Measurements from ENCODE around the gene ZPLD1. TPM values are rescaled to one million over a fixed set of nuclear protein-coding genes. Genes with fewer than 3 reads are reported as not detected.
A peak's percentile ranks its signal among the peaks of the same experiment; 100 is the strongest.

ZPLD1 gene
- total RNA-seq, 4 donors from 2014 or later: not detected

- H3K9me3 ChIP-seq: no peaks in the 10 kb centered on the region
- WGBS, 2 donors: 81 to 87% methylated on average over 6 of the region's 6 CpGs
- no peaks in the 10 kb centered on the region for H3K36me3 ChIP-seq
Observed at GRCh38 chr3:102470066-102470465, 35.3 kb downstream of the ZPLD1 start.

GRCh38 chr3:102471001-102471400, 36.2 kb downstream of the ZPLD1 start:
- no peaks in the 10 kb centered on the region for H3K36me3 ChIP-seq
- DNase-seq: no peak
- intact Hi-C loops (cut with DNase I): no loop called here
- H3K4me1 ChIP-seq: peaks cover 0 to 8% (median 0%) of the 10 kb centered on the region in 3 donors
- H3K9me3 ChIP-seq: no peaks in the 10 kb centered on the region
- 72 to 84% methylated on average over 4 to 10 of the region's 10 CpGs for WGBS, 2 donors
- H3K27me3 ChIP-seq: peaks cover 0 to 2% (median 0%) of the 10 kb centered on the region in 4 donors
- H3K4me3 ChIP-seq: no peak overlapping the region
- TF ChIP-seq CTCF (IDR thresholded peaks at IDR 0.05) (no peak), POLR2A (IDR thresholded peaks at IDR 0.05) (no peak)
- H3K27ac ChIP-seq: peak overlapping the region in 1 of 4 donors; percentile 9

More at GRCh38 chr3:102470066-102470465, 35.3 kb downstream of the ZPLD1 start:
- Histone ChIP-seq H3K27me3 (peaks cover 0 to 5% (median 0%) of the 10 kb centered on the region in 4 donors), H3K4me1 (peaks cover 0 to 8% (median 0%) of the 10 kb centered on the region in 3 donors), H3K4me3 (no peak overlapping the region), H3K27ac (no peak overlapping the region)
- DNase-seq: no peak
- TF ChIP-seq CTCF (IDR thresholded peaks at IDR 0.05) (no peak), POLR2A (IDR thresholded peaks at IDR 0.05) (no peak)
- intact Hi-C loops (cut with DNase I): no loop called here

- TF ChIP-seq POLR2A (IDR thresholded peaks at IDR 0.05) (no peak), CTCF (IDR thresholded peaks at IDR 0.05) (no peak)
- H3K27me3 ChIP-seq: no peaks in the 10 kb centered on the region
- no peaks in the 10 kb centered on the region for H3K9me3 ChIP-seq
- intact Hi-C loops (cut with DNase I): no loop called here
- H3K4me3 ChIP-seq: no peak overlapping the region
- DNase-seq: no peak
- WGBS, 2 donors: 42 to 58% methylated on average over 2 of the region's 2 CpGs
- peaks cover 0 to 8% (median 0%) of the 10 kb centered on the region in 3 donors for H3K4me1 ChIP-seq
- H3K27ac ChIP-seq: peak overlapping the region in 2 of 4 donors; percentile 31 to 50
- H3K36me3 ChIP-seq: no peaks in the 10 kb centered on the region
Observed at GRCh38 chr3:102471491-102471890, 36.7 kb downstream of the ZPLD1 start.

GRCh38 chr3:102473648-102474047, 38.8 kb downstream of the ZPLD1 start:
- Histone ChIP-seq H3K4me3 (no peak overlapping the region), H3K4me1 (peaks cover 0 to 8% (median 0%) of the 10 kb centered on the region in 3 donors), H3K27ac (no peak overlapping the region), H3K27me3 (no peaks in the 10 kb centered on the region), H3K9me3 (no peaks in the 10 kb centered on the region), H3K36me3 (no peaks in the 10 kb centered on the region)
- TF ChIP-seq CTCF (IDR thresholded peaks at IDR 0.05) (no peak), POLR2A (IDR thresholded peaks at IDR 0.05) (no peak)
- DNase-seq: no peak
- intact Hi-C loops (cut with DNase I): no loop called here

- Histone ChIP-seq H3K9me3 (no peaks in the 10 kb centered on the region), H3K4me3 (no peak overlapping the region), H3K4me1 (peaks cover 0 to 8% (median 0%) of the 10 kb centered on the region in 3 donors), H3K27me3 (no peaks in the 10 kb centered on the region), H3K36me3 (no peaks in the 10 kb centered on the region), H3K27ac (no peak overlapping the region)
- TF ChIP-seq POLR2A (IDR thresholded peaks at IDR 0.05): no peak
- TF ChIP-seq CTCF (IDR thresholded peaks at IDR 0.05): no peak
- 83 to 86% methylated on average over 6 of the region's 6 CpGs for WGBS, 2 donors
- intact Hi-C loops (cut with DNase I): no loop called here
- DNase-seq: no peak
Observed at GRCh38 chr3:102474207-102474606, 39.4 kb downstream of the ZPLD1 start.

Measured in esophagus squamous epithelium (tissue), 5 donors.